Keratinocyte (primary cell): ENCODE data around the gene LSM6. TPM values are rescaled to one million over a fixed set of nuclear protein-coding genes. Genes with fewer than 3 reads are reported as not detected.

Source experiments
- DNase-seq: peaks from one replicate; pipeline ENCODE4 v3.0.0-alpha.2; 2011; ENCODE audit warnings: low read depth, missing footprints, low spot score
- FAIRE-seq: peaks from 2 replicates; lab custom pipeline; 2011; peaks lifted over from hg19 to GRCh38; lab: Jason Lieb, UNC
- H2AFZ ChIP-seq: 2 replicates; pipeline ENCODE4 v1.6.0; 2012; ENCODE audit warnings: low read length, control low read depth, inconsistent platforms; ENCODE audit not compliant: control insufficient read depth
- H3K27ac ChIP-seq: 2 replicates; pipeline ENCODE4 v1.5.1; 2011; ENCODE audit warnings: low read length; ENCODE audit not compliant: control insufficient read depth, insufficient read depth
- H3K27me3 ChIP-seq: 3 replicates; pipeline ENCODE4 v1.6.0; 2011; ENCODE audit warnings: low read length; ENCODE audit not compliant: control insufficient read depth, insufficient read depth; ENCODE audit errors: extremely low read depth
- H3K36me3 ChIP-seq, 2 experiments: 2 replicates in 1 of 2; 3 replicates in 1 of 2; pipeline ENCODE4 v1.5.1; 2011; ENCODE audit warnings: low read length in 2 of 2, mild to moderate bottlenecking in 1 of 2; ENCODE audit not compliant: control insufficient read depth in 2 of 2, insufficient read depth in 2 of 2; ENCODE audit errors: extremely low read depth in 1 of 2
- H3K4me1 ChIP-seq: 3 replicates; pipeline ENCODE4 v1.5.1; 2011; ENCODE audit warnings: low read length; ENCODE audit not compliant: control insufficient read depth, insufficient read depth; ENCODE audit errors: extremely low read depth
- H3K4me2 ChIP-seq: 3 replicates; pipeline ENCODE4 v1.6.0; 2011; ENCODE audit warnings: low read depth, low read length; ENCODE audit not compliant: control insufficient read depth, insufficient read depth; ENCODE audit errors: extremely low read depth
- H3K4me3 ChIP-seq, 3 experiments: fragments of 200-600 bp in 1 of 3; sonication (generic) in 1 of 3; 2 replicates in 2 of 3; 3 replicates in 1 of 3; pipeline ENCODE4 v1.5.1; 2011 to 2016; ENCODE audit warnings: low read length in 3 of 3, mild to moderate bottlenecking in 3 of 3, control low read depth in 2 of 3, inconsistent platforms in 1 of 3, low read depth in 1 of 3, mixed read lengths in 1 of 3, mixed run types in 1 of 3, moderate library complexity in 1 of 3; ENCODE audit not compliant: control insufficient read depth in 2 of 3, insufficient read depth in 2 of 3; ENCODE audit errors: extremely low read depth in 1 of 3
- H3K79me2 ChIP-seq: 2 replicates; pipeline ENCODE4 v1.6.0; 2012; ENCODE audit warnings: low read length; ENCODE audit not compliant: control insufficient read depth, insufficient read depth
- H3K9ac ChIP-seq: 3 replicates; pipeline ENCODE4 v1.6.0; 2011; ENCODE audit warnings: low read length; ENCODE audit not compliant: control insufficient read depth, insufficient read depth; ENCODE audit errors: extremely low read depth
- H3K9me1 ChIP-seq: 3 replicates; pipeline ENCODE4 v1.6.0; 2011; ENCODE audit warnings: low read length; ENCODE audit not compliant: control insufficient read depth, insufficient read depth; ENCODE audit errors: extremely low read depth
- H3K9me3 ChIP-seq: 2 replicates; pipeline ENCODE4 v1.5.1; 2012; ENCODE audit warnings: low read depth, low read length; ENCODE audit not compliant: control insufficient read depth
- H4K20me1 ChIP-seq: 3 replicates; pipeline ENCODE4 v1.6.0; 2011; ENCODE audit warnings: low read length; ENCODE audit not compliant: control insufficient read depth, insufficient read depth; ENCODE audit errors: extremely low read depth
- CTCF ChIP-seq, 3 experiments: IDR thresholded peaks in 1 of 3; conservative IDR thresholded peaks in 1 of 3; optimal IDR thresholded peaks in 1 of 3; 2 replicates in 2 of 3; 3 replicates in 1 of 3; pipeline versions ENCODE3 to v1.5.1; 2011; ENCODE audit warnings: low read length in 3 of 3, mild to moderate bottlenecking in 3 of 3, moderate library complexity in 2 of 3, control low read depth in 1 of 3, inconsistent platforms in 1 of 3; ENCODE audit not compliant: insufficient read depth in 2 of 3; ENCODE audit errors: extremely low read depth in 1 of 3
- EZH2 ChIP-seq: IDR thresholded peaks from one replicate; pipeline ENCODE4 v1.6.1; 2012; ENCODE audit warnings: inconsistent platforms, mild to moderate bottlenecking, low read length, moderate library complexity
- dilution Hi-C: fragments of 300-500 bp; cut with MboI; formaldehyde crosslinking; loops from one replicate; pipeline ENCODE4 v1.7.0; 2020; ENCODE audit warnings: low sequenced_read_pairs; ENCODE audit not compliant: extremely low pct_ligation_motif_present
- polyA plus RNA-seq, 5 experiments: library from polyadenylated mRNA; depleted of rRNA in 3 of 5; stranded (reverse) in 3 of 5; stranded (forward) in 1 of 5; unstranded in 1 of 5; fragments of >200 nt; gene quantifications; 1 replicate in 1 of 5; 2 replicates in 3 of 5; 3 replicates in 1 of 5; pipeline versions ENCODE4 v1.2.1 to v1.2.3, GENCODE V29; 2011 to 2012; ENCODE audit warnings: missing spikeins in 2 of 5, low read depth in 1 of 5, low replicate concordance in 1 of 5

Gene LSM6
- polyA plus RNA-seq, 1 donor (not counting 4 experiments of a cell fraction or from before 2014, with no cell fraction given): 33.7 TPM

DNA sequence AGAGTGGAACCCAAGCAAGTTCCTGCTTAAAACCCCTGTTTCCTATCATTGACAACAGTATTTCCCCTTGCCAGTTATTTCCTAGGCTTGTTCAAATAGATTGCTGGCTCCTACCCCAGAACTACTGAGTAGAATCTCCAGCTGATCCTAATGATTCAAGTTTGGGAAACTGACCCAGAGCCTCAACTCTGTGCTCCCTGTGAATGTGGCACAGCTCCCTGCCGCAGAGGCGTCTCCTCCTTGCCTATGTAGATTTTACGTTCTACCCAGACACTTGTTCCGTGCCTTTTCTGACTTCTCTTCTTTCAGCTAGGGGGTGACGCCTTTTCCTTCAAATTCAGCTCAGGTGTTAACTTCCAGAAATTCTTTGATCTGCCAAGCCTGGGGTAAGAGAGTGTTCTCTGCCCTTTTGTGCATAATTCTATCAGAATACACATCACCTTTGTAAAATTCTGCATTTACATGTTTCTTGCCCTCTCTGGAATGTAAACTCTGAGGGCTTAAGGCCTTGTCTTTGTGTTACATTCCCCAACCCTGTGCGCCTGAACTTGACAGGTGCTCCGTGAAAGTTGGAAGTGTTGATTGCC, 4.4 kb downstream of the LSM6 start:
- peak overlapping the region; percentile 57 for H3K4me2 ChIP-seq
- H3K4me3 ChIP-seq: no peak overlapping the region
- no peak overlapping the region for H3K27ac ChIP-seq
- H3K79me2 ChIP-seq: peaks cover 57% of the 10 kb centered on the region
- DNase-seq (no peak), FAIRE-seq (peak; percentile 23)
- no peaks in the 10 kb centered on the region for H3K9me1 ChIP-seq
- dilution Hi-C loops: no loop called here
- H3K36me3 ChIP-seq: peaks cover 0 to 2% of the 10 kb centered on the region in 2 experiments
- H3K4me1 ChIP-seq: peaks cover 19% of the 10 kb centered on the region
- no peaks in the 10 kb centered on the region for H3K27me3 ChIP-seq
- H3K9ac ChIP-seq: no peak overlapping the region
- H2AFZ ChIP-seq: no peak overlapping the region
- H3K9me3 ChIP-seq: no peaks in the 10 kb centered on the region
- no peaks in the 10 kb centered on the region for H4K20me1 ChIP-seq
- TF ChIP-seq CTCF (optimal IDR thresholded peaks at IDR 0.05 in 1 of 3, IDR thresholded peaks at IDR 0.05 in 1 of 3, conservative IDR thresholded peaks at IDR 0.05 in 1 of 3; ENCODE audit: extremely low read depth in 1 of 3, insufficient read depth in 2 of 3, low read length in 3 of 3) (no peak), EZH2 (no peak)

DNA sequence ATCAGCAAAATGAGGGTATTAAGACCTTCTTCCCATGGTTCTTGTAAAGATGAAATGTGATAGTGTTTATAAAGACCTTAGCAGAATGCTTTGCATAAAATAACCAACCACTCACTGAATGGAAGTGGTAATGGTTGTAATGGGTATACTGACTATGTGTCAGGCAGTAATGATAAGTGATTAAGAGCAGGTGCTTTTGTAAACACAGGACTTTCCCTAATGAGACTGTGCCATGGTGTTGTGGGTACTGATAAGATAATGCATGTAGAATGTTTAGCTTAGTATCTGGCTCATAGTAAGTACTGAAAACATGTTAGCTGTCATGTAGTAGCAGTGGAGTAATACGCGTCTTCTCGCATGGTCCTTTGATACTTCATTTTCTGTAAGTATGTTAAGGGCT, 6.9 kb downstream of the LSM6 start:
- DNase-seq (no peak), FAIRE-seq (no peak)
- Histone ChIP-seq H3K36me3 (peaks cover 0 to 2% of the 10 kb centered on the region in 2 experiments), H2AFZ (no peak overlapping the region), H3K27ac (no peak overlapping the region), H4K20me1 (no peaks in the 10 kb centered on the region), H3K4me3 (no peak overlapping the region), H3K9me3 (no peaks in the 10 kb centered on the region), H3K4me2 (no peak overlapping the region), H3K4me1 (peaks cover 11% of the 10 kb centered on the region), H3K9ac (no peak overlapping the region), H3K9me1 (no peaks in the 10 kb centered on the region), H3K79me2 (peaks cover 39% of the 10 kb centered on the region), H3K27me3 (no peaks in the 10 kb centered on the region)
- TF ChIP-seq CTCF (optimal IDR thresholded peaks at IDR 0.05 in 1 of 3, IDR thresholded peaks at IDR 0.05 in 1 of 3, conservative IDR thresholded peaks at IDR 0.05 in 1 of 3; ENCODE audit: extremely low read depth in 1 of 3, insufficient read depth in 2 of 3, low read length in 3 of 3): no peak
- TF ChIP-seq EZH2: no peak
- dilution Hi-C loops: no loop called here
